GM21423 (cell line): ENCODE results near the gene FOXA2.
"Not testable (repeated sequence)": the region's sequence is repeated elsewhere in the genome, so short reads cannot be mapped to it uniquely, and the experiment has no call there.

Experiments used
- ATAC-seq: cut with Tn5 transposase; IDR thresholded peaks from one replicate; pipeline ENCODE4 v1.9.1; 2021; ENCODE audit warnings: mild to moderate bottlenecking, moderate library complexity; ENCODE audit not compliant: unreplicated experiment

FOXA2 gene

DNA sequence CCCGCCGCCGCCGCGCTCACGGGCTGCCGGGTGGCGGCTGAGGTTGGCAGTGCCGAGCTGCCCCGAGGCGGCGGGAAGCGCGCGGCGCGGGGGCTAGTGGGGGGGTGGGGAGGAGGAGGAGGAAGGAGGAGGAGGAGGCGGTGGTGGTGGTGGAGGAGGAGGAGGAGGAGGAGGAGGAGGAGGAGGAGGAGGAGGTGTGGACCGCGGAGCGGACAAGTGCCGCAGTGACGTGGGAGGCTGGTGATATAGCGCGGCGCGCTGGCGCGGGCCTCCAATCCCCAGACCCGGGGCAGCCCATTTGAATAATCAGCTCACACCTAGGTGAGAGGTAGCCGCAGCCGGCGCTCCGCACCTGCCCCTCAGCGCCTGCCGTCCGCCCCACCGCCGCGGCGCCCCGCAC lies at the start of gene FOXA2:
Gene FOXA2, minus strand, starts transcription at position 51 of the 400 bp plus-strand sequence. CDS start 294 bp downstream, outside the sequence.
- no peak for ATAC-seq

- ATAC-seq, result no peak
These were observed 46.3 kb upstream of the FOXA2 start for GRCh38 chr20:22630701-22631100.

DNA sequence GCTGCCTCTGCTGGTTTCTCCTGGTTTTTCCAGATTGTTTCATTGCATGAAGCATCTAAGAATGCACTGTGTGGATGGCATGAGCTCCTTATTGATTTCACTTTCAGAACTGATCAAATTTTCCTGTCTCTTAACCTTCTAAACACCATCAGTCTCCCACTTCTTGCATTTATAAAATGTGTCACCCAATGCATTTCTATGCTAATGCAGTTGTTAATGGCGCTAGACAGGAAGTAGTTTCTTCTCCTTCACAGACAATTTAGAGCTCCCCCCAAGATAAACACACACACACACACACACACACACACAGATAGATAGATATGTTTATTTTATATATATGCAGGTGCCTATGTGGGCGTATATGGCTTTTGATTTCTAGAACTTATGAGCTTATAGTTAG lies 45.6 kb upstream of the FOXA2 start:
- ATAC-seq, result no peak

DNA sequence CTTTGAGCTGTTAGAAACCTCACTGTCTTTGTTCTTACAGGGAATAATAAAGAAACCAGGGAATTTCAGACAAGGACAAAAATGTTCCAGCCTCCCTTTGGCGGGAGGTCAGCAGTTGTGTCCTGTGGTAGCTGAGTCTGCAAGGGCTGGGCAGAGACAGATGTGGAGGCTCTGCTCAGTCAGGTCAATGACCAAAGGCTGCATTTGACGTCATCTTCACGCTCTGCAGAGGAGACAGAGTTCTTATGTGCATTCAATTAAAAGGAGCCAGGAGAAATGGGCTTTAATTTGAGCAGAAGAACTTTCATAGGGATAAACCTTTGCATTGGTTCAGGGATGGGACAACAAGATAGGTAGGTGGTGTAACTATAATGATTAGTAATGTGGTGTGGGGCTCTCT lies 45.1 kb upstream of the FOXA2 start:
- ATAC-seq, result no peak

DNA sequence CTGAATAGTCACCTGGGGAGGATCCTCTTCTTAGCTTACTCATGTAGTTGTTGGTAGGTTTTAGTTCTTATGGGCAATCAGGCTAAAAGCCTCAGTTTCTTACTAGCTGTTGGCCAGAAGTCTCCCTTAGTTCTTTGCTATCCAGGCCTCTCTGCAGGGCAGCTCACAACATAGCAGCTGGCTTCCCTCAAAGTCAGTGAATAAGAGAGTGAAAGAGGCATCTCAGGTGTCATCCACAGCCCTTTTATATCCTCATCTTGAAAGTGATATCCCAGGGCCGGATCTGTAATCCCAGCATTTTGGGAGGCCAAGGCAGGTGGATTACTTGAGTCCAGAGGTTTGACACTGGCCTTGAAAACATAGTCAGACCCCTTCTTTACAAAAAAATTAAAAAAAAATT lies 42.1 kb upstream of the FOXA2 start:
- no peak for ATAC-seq

GRCh38 chr20:22623211-22623610 lies 38.8 kb upstream of the FOXA2 start:
- no peak for ATAC-seq

GRCh38 chr20:22620342-22620741 lies 36.0 kb upstream of the FOXA2 start:
- no peak for ATAC-seq

DNA sequence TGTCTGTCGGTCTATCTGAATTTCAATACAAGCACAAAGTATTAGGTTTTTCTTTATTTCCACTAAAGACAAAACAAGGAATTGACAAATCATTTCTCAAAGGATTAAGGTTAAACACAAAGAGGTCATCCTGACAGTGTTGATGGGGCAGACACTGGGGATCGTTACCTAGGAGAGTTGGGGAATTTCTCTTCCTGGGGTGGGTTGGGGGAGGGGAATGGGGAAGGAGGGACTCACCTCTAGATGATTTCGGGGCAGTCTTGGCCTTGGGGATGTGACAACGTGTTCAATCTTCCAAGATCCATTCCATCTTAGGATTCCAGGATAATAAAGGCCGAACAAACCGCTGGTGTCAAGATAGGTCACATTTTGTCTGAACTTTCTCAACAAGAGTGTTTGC lies 35.4 kb upstream of the FOXA2 start:
- no peak for ATAC-seq

- no peak for ATAC-seq
These were observed 34.9 kb upstream of the FOXA2 start for GRCh38 chr20:22619272-22619671.

DNA sequence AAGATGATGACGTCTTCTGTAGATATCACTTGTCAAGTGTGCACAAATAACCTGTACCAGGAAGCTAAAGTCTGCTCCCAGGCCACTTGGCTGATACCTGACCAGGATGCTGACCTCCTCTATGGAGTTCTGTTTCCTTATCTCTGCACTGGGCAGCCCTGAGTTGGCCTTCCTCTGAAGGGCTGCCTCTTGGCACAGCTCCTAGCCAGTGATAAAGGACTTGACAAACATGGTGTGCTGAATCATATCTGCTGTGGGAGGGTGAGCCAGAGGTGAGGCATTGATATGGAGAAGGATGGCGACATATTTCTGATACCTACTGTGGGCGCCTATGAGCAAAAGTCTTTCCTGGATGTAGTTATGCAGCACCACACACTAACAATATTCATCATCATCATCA lies 32.8 kb upstream of the FOXA2 start:
- ATAC-seq, result no peak

DNA sequence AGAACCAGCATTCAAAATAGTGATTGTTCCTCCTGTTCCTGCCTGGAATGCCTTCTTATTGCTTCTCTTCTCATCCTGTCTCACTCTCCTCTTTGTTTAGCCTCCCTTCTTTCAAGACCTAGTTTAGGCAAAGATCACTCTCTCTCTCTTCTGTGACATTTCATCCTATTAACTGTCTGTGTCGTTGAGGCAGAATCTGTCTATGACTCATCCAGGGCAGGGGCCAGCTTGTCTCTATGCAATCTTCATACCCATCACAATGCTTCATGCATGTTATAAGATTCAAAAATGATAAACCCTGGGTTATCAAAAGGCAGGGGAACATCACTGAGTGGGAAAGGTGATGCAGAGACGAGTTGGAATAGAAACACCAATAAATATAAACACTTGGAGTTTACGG lies 32.2 kb upstream of the FOXA2 start:
- no peak for ATAC-seq

- no peak for ATAC-seq
These were observed 31.1 kb upstream of the FOXA2 start for GRCh38 chr20:22615425-22615824.

DNA sequence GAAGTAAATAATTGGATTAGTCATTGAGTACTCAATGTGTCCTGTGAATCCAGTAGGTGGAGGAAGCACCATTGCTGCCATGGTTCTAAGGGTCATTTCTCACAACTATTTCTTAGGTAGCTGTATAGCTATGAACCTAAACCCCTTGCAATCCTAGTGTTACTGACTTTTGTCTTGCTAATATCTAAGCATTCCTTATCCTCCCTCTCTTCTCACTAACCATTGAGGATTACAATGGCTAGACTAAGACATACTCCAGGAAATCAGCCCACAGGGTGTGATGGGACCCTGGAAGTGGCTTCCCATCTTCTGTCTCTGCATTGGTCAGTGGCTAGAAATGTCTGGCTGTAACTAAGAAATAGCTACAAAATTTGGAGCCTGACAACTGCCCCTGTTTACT lies 27.3 kb upstream of the FOXA2 start:
- ATAC-seq, result no peak

- ATAC-seq, result no peak
These were observed 23.3 kb upstream of the FOXA2 start for GRCh38 chr20:22607695-22608094.

DNA sequence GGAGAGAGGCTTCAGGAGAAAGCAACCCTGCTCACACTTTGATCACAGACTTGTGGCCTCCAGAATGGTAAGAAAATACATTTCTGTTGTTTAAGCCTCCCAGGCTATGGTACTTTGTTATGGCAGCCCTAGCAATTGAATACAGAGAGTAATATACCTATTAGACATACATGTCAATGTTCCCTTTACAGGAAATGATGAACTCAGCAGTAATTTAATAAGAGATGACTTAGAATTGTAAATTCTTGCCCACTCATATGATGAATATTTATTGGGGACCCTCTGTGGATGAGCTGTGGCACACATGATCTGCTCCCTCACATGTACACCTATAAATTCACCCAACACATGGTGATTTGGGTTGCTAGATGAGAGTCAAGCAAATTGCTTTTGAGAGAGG lies 20.4 kb upstream of the FOXA2 start:
- ATAC-seq, result no peak

- no peak for ATAC-seq
These were observed 17.2 kb upstream of the FOXA2 start for GRCh38 chr20:22601361-22602141.

- ATAC-seq, result not testable (repeated sequence)
These were observed 14.9 kb upstream of the FOXA2 start for GRCh38 chr20:22599258-22599657.

GRCh38 chr20:22597303-22597702 lies 12.9 kb upstream of the FOXA2 start:
- ATAC-seq, result no peak

- ATAC-seq, result no peak
These were observed 6.3 kb upstream of the FOXA2 start for GRCh38 chr20:22590662-22591061.

- ATAC-seq, result no peak
These were observed 2.4 kb upstream of the FOXA2 start for GRCh38 chr20:22586645-22587310.

DNA sequence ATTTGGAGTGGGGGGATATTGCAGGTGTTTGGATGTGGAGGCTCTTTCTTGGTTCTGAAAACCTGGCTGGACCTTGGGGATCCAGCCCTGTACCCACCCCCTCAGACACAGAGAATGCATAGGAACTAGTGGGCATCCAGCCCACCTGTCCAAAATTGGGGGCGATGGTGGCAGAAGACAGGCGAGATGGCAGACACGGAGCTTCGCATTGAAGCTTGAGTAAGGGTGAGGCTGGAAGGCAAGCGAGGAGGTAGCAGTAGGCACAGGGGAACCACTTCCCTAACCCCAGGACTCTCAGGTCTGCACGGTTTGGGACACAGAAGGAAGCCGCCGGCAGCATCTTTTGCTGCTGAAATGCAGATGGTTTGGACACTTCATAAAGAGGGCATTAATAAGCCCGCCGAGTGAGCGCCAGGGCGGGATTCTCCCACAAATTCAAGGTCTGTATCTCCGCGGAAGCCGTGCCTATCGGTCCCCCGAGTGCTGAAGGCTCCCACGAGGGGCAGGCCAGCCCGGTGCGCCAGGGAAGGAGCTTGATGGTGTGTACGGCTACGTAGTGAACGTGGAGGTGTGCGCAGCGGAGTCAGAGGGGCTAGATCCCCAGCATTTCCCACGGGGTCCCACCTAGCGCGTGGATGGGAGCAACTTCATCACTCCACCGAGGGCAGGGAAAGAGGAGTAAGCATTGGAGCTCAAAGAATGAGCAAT lies 1.6 kb upstream of the FOXA2 start:
- no peak for ATAC-seq
